Gastroesophageal sphincter (tissue), 2 donors: ENCODE measurements around the gene NDE1.

ENCODE experiments used
- EP300 ChIP-seq: sonication (generic); formaldehyde crosslinking; IDR thresholded peaks from one replicate; pipeline ENCODE4 v1.6.1; 2017; ENCODE audit warnings: antibody characterized with exemption, mild to moderate bottlenecking
- POLR2AphosphoS5 ChIP-seq: sonication (generic); formaldehyde crosslinking; IDR thresholded peaks from one replicate; pipeline ENCODE4 v1.6.1; 2017; ENCODE audit warnings: antibody characterized with exemption

DNA sequence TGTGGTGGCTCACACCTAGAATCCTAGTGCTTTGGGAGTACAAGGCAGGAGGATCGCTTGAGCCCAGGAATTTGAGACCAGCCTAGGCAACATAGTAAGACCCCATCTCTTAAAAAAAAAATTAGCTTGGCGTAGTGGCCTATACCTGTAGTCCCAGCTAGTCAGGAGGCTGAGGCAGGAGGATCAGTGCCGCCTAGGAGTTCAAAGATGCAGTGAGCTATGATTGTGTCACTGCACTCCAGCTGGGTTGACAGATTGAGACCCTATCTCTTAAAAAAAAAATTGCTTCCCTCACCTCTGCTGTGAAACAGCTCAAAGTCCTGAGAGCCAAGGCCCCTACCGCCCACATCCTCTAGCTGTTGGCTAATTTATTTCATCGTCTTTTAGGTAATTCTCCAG, 10.2 kb downstream of the NDE1 start:
- no peak for TF ChIP-seq POLR2AphosphoS5
- TF ChIP-seq EP300 = no peak
